Measurements from ENCODE around the gene C1S. TPM values are rescaled to one million over a fixed set of nuclear protein-coding genes. Genes with fewer than 3 reads are reported as not detected.
"Not testable (repeated sequence)": the region's sequence is repeated elsewhere in the genome, so short reads cannot be mapped to it uniquely, and the experiment has no call there.

C1S gene
- polyA plus RNA-seq, 1 experiment = 458 TPM

GRCh38 chr12:7045913-7046312 lies 14.6 kb upstream of the C1S start:
- Histone ChIP-seq H3K4me3 (ENCODE audit: low read depth, low read length) (no peak overlapping the region), H3K9me3 (ENCODE audit: control insufficient read depth, insufficient read depth, low read length) (no peaks in the 10 kb centered on the region), H3K27me3 (ENCODE audit: control insufficient read depth, insufficient read depth, low read length) (peaks cover 20% of the 10 kb centered on the region), H3K27ac (ENCODE audit: low read depth, low read length) (no peak overlapping the region)
- CTCF ChIA-PET = no interaction called here
- DNase-seq (ENCODE audit: low read depth, low spot score) = no peak
- POLR2A ChIA-PET = no interaction called here
- TF ChIP-seq CTCF (IDR thresholded peaks at IDR 0.05; ENCODE audit: low read depth, low read length) = no peak

GRCh38 chr12:7046383-7047105 lies 14.0 kb upstream of the C1S start:
- ChIA-PET CTCF (no interaction called here), POLR2A (no interaction called here)
- no peaks in the 10 kb centered on the region for H3K9me3 ChIP-seq (ENCODE audit: control insufficient read depth, insufficient read depth, low read length)
- H3K4me3 ChIP-seq (ENCODE audit: low read depth, low read length) = no peak overlapping the region
- peaks cover 17% of the 10 kb centered on the region for H3K27me3 ChIP-seq (ENCODE audit: control insufficient read depth, insufficient read depth, low read length)
- TF ChIP-seq CTCF (IDR thresholded peaks at IDR 0.05; ENCODE audit: low read depth, low read length) = no peak
- H3K27ac ChIP-seq (ENCODE audit: low read depth, low read length) = no peak overlapping the region
- DNase-seq (ENCODE audit: low read depth, low spot score) = no peak

- Histone ChIP-seq H3K27ac (ENCODE audit: low read depth, low read length) (no peak overlapping the region), H3K4me3 (ENCODE audit: low read depth, low read length) (no peak overlapping the region), H3K9me3 (ENCODE audit: control insufficient read depth, insufficient read depth, low read length) (no peaks in the 10 kb centered on the region), H3K27me3 (ENCODE audit: control insufficient read depth, insufficient read depth, low read length) (peaks cover 20% of the 10 kb centered on the region)
- CTCF ChIA-PET = interaction anchor here (0.9 kb wide), 1 partner anchor 11 kb away, joined by 3 read pairs; no protein-coding TSS in a partner anchor
- DNase-seq (ENCODE audit: low read depth, low spot score) = no peak
- TF ChIP-seq CTCF (IDR thresholded peaks at IDR 0.05; ENCODE audit: low read depth, low read length) = no peak
- POLR2A ChIA-PET = no interaction called here
These were observed 13.2 kb upstream of the C1S start for GRCh38 chr12:7047306-7047705.

- ChIA-PET POLR2A (interaction anchor here (0.6 kb wide), 1 partner anchor 100 kb away, joined by 3 read pairs; no protein-coding TSS in a partner anchor), CTCF (interaction anchor here (0.6 to 1.1 kb wide), 2 partner anchors 11 to 44 kb away, joined by 3 to 7 read pairs; partner anchors contain the start of gene C1S)
- not testable (repeated sequence) for DNase-seq (ENCODE audit: low read depth, low spot score); H3K27ac ChIP-seq (ENCODE audit: low read depth, low read length); H3K4me3 ChIP-seq (ENCODE audit: low read depth, low read length); H3K9me3 ChIP-seq (ENCODE audit: control insufficient read depth, insufficient read depth, low read length)
- peaks cover 16% of the 10 kb centered on the region for H3K27me3 ChIP-seq (ENCODE audit: control insufficient read depth, insufficient read depth, low read length)
These were observed 11.0 kb upstream of the C1S start for GRCh38 chr12:7049445-7049951.

- H3K27me3 ChIP-seq (ENCODE audit: control insufficient read depth, insufficient read depth, low read length) = peaks cover 18% of the 10 kb centered on the region
- H3K27ac ChIP-seq (ENCODE audit: low read depth, low read length); H3K9me3 ChIP-seq (ENCODE audit: control insufficient read depth, insufficient read depth, low read length); DNase-seq (ENCODE audit: low read depth, low spot score); POLR2A ChIA-PET; H3K4me3 ChIP-seq (ENCODE audit: low read depth, low read length): not testable (repeated sequence)
- CTCF ChIA-PET = interaction anchor here (0.6 to 1.1 kb wide), 3 partner anchors 11 to 92 kb away, joined by 3 to 7 read pairs (median 3); partner anchors contain the start of gene C1S
These were observed 10.5 kb upstream of the C1S start for GRCh38 chr12:7049973-7050372.

- CTCF ChIA-PET = interaction anchor here (0.8 kb wide), 1 partner anchor 55 kb away, joined by 3 read pairs; no protein-coding TSS in a partner anchor
- no peak for DNase-seq (ENCODE audit: low read depth, low spot score)
These were observed 5.6 kb upstream of the C1S start for GRCh38 chr12:7054925-7055324.

GRCh38 chr12:7055736-7056135 lies 4.8 kb upstream of the C1S start:
- DNase-seq (ENCODE audit: low read depth, low spot score); H3K27ac ChIP-seq (ENCODE audit: low read depth, low read length); POLR2A ChIA-PET; H3K9me3 ChIP-seq (ENCODE audit: control insufficient read depth, insufficient read depth, low read length); H3K4me3 ChIP-seq (ENCODE audit: low read depth, low read length): not testable (repeated sequence)
- CTCF ChIA-PET = interaction anchor here (0.9 to 1.4 kb wide), 2 partner anchors 91 to 133 kb away, joined by 4 to 5 read pairs; no protein-coding TSS in a partner anchor
- H3K27me3 ChIP-seq (ENCODE audit: control insufficient read depth, insufficient read depth, low read length) = peaks cover 17% of the 10 kb centered on the region

More at GRCh38 chr12:7054925-7055324, 5.6 kb upstream of the C1S start:
- TF ChIP-seq CTCF (IDR thresholded peaks at IDR 0.05; ENCODE audit: low read depth, low read length) = no peak
- Histone ChIP-seq H3K4me3 (ENCODE audit: low read depth, low read length) (no peak overlapping the region), H3K27me3 (ENCODE audit: control insufficient read depth, insufficient read depth, low read length) (peaks cover 23% of the 10 kb centered on the region), H3K9me3 (ENCODE audit: control insufficient read depth, insufficient read depth, low read length) (no peaks in the 10 kb centered on the region), H3K27ac (ENCODE audit: low read depth, low read length) (no peak overlapping the region)
- POLR2A ChIA-PET = no interaction called here
